ENCODE data around the gene CHST11. TPM values are rescaled to one million over a fixed set of nuclear protein-coding genes. Genes with fewer than 3 reads are reported as not detected.
A peak's percentile ranks its signal among the peaks of the same experiment; 100 is the strongest.

CHST11 gene
- total and polyA plus RNA-seq, 10 of the 15 experiments (the other 5 are each of a cell fraction or from before 2014, with no cell fraction given) = 1.9 to 38.1 (median 17.2) TPM

DNA sequence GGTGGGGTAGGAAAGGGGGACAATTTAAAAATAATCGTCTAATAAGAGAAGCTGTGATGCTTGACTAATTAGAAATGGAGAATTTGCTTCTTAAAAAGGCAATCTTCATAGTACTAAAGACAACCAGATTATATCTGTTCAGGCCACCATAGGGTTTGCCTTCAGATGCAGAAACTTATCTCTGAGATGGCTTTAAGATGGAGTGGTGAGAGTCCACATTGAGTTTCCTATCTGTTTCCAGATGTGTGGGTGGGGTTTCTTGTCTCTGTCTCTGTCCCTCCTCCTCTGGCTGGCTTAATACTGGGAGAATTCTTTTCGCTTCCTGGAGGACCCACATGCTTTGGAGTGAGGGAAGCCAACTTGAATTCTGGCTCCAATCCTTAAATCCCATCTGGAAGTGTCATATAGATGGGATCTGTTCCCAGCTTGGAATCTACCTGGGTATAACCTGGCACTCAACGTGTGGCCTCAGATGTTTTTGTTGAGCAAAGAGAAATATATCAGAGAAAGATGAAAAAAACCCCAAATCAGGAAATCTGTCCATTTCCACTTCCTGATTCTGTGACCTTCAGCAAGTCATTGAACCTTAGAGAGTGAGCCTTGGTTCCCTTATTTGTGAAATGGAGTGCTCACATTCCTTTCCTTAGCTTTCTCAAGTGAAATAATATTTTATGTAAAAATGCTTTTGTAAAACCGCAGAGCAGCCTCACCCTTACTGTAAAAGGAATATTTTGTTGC, 66.4 kb downstream of the CHST11 start (continued):
- TF ChIP-seq, protein P1, sequence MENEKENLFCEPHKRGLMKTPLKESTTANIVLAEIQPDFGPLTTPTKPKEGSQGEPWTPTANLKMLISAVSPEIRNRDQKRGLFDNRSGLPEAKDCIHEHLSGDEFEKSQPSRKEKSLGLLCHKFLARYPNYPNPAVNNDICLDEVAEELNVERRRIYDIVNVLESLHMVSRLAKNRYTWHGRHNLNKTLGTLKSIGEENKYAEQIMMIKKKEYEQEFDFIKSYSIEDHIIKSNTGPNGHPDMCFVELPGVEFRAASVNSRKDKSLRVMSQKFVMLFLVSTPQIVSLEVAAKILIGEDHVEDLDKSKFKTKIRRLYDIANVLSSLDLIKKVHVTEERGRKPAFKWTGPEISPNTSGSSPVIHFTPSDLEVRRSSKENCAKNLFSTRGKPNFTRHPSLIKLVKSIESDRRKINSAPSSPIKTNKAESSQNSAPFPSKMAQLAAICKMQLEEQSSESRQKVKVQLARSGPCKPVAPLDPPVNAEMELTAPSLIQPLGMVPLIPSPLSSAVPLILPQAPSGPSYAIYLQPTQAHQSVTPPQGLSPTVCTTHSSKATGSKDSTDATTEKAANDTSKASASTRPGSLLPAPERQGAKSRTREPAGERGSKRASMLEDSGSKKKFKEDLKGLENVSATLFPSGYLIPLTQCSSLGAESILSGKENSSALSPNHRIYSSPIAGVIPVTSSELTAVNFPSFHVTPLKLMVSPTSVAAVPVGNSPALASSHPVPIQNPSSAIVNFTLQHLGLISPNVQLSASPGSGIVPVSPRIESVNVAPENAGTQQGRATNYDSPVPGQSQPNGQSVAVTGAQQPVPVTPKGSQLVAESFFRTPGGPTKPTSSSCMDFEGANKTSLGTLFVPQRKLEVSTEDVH (IDR thresholded peaks at IDR 0.05; ENCODE audit: low read depth, partially characterized antibody) = no peak
- TF ChIP-seq ATF7 (IDR thresholded peaks at IDR 0.05; ENCODE audit: low read depth) (no peak), CBX5 (IDR thresholded peaks at IDR 0.05; ENCODE audit: low read depth) (no peak), ZNF622 (IDR thresholded peaks at IDR 0.05) (no peak), TCF3 (IDR thresholded peaks at IDR 0.05; ENCODE audit: borderline replicate concordance, insufficient read depth, low read depth, low read length) (no peak), ZNF24 (IDR thresholded peaks at IDR 0.05) (no peak), NR2C1 (IDR thresholded peaks at IDR 0.05) (0 out of 2 replicates have a peak, but pooled peaks have one; percentile 2), SIX5 (IDR thresholded peaks at IDR 0.05; ENCODE audit: low read depth, low read length, severe bottlenecking) (no peak), JUNB (IDR thresholded peaks at IDR 0.05) (no peak), ZZZ3 (IDR thresholded peaks at IDR 0.05; ENCODE audit: control insufficient read depth, insufficient read length, low read depth) (no peak), EED (IDR thresholded peaks at IDR 0.05; ENCODE audit: low read depth) (peak; percentile 61), SUPT20H (IDR thresholded peaks at IDR 0.05; ENCODE audit: borderline replicate concordance, control insufficient read depth, low read depth, low read length) (no peak), SMC3 (IDR thresholded peaks at IDR 0.05; ENCODE audit: borderline replicate concordance, low read length) (no peak), EP300 (IDR thresholded peaks at IDR 0.05; ENCODE audit: borderline replicate concordance in 1 of 2, control insufficient read depth in 1 of 2, low read depth in 2 of 2, low read length in 2 of 2) (peak in 1 of 2 experiments; percentile 14; a peak in 1 of 4 replicates), MYC (IDR thresholded peaks at IDR 0.05; ENCODE audit: insufficient read depth, insufficient read length, insufficient replicate concordance, low read length, severe bottlenecking) (no peak), ESRRA (IDR thresholded peaks at IDR 0.05; ENCODE audit: low read length) (peak; percentile 98), RELA (IDR thresholded peaks at IDR 0.05; ENCODE audit: borderline replicate concordance, partially characterized antibody) (no peak), SIN3A (IDR thresholded peaks at IDR 0.05; ENCODE audit: low read depth, low read length) (no peak), ZNF274 (IDR thresholded peaks at IDR 0.05; ENCODE audit: insufficient read depth, insufficient read length) (no peak), CHD4 (IDR thresholded peaks at IDR 0.05) (no peak), IKZF1 (conservative IDR thresholded peaks at IDR 0.05) (peak; percentile 84)
- TF ChIP-seq, protein P2, sequence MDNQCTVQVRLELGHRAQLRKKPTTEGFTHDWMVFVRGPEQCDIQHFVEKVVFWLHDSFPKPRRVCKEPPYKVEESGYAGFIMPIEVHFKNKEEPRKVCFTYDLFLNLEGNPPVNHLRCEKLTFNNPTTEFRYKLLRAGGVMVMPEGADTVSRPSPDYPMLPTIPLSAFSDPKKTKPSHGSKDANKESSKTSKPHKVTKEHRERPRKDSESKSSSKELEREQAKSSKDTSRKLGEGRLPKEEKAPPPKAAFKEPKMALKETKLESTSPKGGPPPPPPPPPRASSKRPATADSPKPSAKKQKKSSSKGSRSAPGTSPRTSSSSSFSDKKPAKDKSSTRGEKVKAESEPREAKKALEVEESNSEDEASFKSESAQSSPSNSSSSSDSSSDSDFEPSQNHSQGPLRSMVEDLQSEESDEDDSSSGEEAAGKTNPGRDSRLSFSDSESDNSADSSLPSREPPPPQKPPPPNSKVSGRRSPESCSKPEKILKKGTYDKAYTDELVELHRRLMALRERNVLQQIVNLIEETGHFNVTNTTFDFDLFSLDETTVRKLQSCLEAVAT (IDR thresholded peaks at IDR 0.05) = no peak
- TF ChIP-seq, protein P3, sequence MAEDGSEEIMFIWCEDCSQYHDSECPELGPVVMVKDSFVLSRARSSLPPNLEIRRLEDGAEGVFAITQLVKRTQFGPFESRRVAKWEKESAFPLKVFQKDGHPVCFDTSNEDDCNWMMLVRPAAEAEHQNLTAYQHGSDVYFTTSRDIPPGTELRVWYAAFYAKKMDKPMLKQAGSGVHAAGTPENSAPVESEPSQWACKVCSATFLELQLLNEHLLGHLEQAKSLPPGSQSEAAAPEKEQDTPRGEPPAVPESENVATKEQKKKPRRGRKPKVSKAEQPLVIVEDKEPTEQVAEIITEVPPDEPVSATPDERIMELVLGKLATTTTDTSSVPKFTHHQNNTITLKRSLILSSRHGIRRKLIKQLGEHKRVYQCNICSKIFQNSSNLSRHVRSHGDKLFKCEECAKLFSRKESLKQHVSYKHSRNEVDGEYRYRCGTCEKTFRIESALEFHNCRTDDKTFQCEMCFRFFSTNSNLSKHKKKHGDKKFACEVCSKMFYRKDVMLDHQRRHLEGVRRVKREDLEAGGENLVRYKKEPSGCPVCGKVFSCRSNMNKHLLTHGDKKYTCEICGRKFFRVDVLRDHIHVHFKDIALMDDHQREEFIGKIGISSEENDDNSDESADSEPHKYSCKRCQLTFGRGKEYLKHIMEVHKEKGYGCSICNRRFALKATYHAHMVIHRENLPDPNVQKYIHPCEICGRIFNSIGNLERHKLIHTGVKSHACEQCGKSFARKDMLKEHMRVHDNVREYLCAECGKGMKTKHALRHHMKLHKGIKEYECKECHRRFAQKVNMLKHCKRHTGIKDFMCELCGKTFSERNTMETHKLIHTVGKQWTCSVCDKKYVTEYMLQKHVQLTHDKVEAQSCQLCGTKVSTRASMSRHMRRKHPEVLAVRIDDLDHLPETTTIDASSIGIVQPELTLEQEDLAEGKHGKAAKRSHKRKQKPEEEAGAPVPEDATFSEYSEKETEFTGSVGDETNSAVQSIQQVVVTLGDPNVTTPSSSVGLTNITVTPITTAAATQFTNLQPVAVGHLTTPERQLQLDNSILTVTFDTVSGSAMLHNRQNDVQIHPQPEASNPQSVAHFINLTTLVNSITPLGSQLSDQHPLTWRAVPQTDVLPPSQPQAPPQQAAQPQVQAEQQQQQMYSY (CRISPR knock-in tag; IDR thresholded peaks at IDR 0.05) = no peak
